HepG2 (cell line): ENCODE results near the gene DOK5. TPM values are rescaled to one million over a fixed set of nuclear protein-coding genes. Genes with fewer than 3 reads are reported as not detected.

Experiments used
- ATAC-seq: fragments of 200-7000 bp; cut with Tn5 transposase; 3 replicates; pipeline ENCODE4 v1.9.1; 2020; ENCODE audit warnings: mild to moderate bottlenecking, moderate library complexity
- BruUV-seq: library from RNA; stranded (reverse); fragments of 400-500 nt; replicated peaks from 2 replicates; lab custom pipeline; 2021; lab: Mats Ljungman, UMichigan
- CTCF ChIA-PET: fragments of 300-600 bp; formaldehyde crosslinking; extraction: SDS; loops from one replicate; lab custom pipeline; 2021; ENCODE audit warnings: low total read pairs, inconsistent platforms, low intra/inter-chr PET ratio; lab: Yijun Ruan, JAX
- POLR2A ChIA-PET: fragments of 350-600 bp; sonication (Branson Sonifier 250); formaldehyde crosslinking; loops from one replicate; lab custom pipeline; 2020; ENCODE audit warnings: antibody characterized with exemption, inconsistent platforms; lab: Yijun Ruan, JAX
- DNase-seq: peaks from one replicate; pipeline ENCODE4 v3.0.0-alpha.2; 2015; ENCODE audit warnings: low spot score
- FAIRE-seq: peaks from 3 replicates; lab custom pipeline; 2011; peaks lifted over from hg19 to GRCh38; lab: Jason Lieb, UNC
- H2AFZ ChIP-seq: one replicate; pipeline ENCODE4 v1.6.1; 2011; ENCODE audit warnings: low read length, inconsistent platforms
- H3K27ac ChIP-seq: fragments of 300-600 bp; 3 replicates; pipeline ENCODE4 v1.8.0; 2011; ENCODE audit warnings: mixed run types, mild to moderate bottlenecking, mixed read lengths, low read length, inconsistent platforms; ENCODE audit not compliant: insufficient read depth; ENCODE audit errors: extremely low read length
- H3K27me3 ChIP-seq, 2 experiments: fragments of 200-600 bp in 1 of 2; 2 replicates in 1 of 2; 3 replicates in 1 of 2; pipeline versions ENCODE4 v1.6.0 to v1.8.0; 2011; ENCODE audit warnings: low read length in 2 of 2, mild to moderate bottlenecking in 2 of 2, moderate library complexity in 2 of 2, inconsistent platforms in 1 of 2; ENCODE audit not compliant: insufficient read depth in 2 of 2, control insufficient read depth in 1 of 2
- H3K36me3 ChIP-seq, 2 experiments: fragments of 200-600 bp in 1 of 2; replicated peaks in 1 of 2; 2 replicates in 1 of 2; 3 replicates in 1 of 2; pipeline versions ENCODE4 v1.5.1 to v1.8.0; 2011; ENCODE audit warnings: low read length in 2 of 2, inconsistent platforms in 1 of 2; ENCODE audit not compliant: insufficient read depth in 2 of 2, control insufficient read depth in 1 of 2
- H3K4me1 ChIP-seq: 2 replicates; pipeline ENCODE4 v1.5.1; 2012; ENCODE audit warnings: low read length, inconsistent platforms; ENCODE audit not compliant: insufficient read depth
- H3K4me2 ChIP-seq: 2 replicates; pipeline ENCODE4 v1.6.0; 2011; ENCODE audit warnings: low read depth, low read length, inconsistent platforms
- H3K4me3 ChIP-seq, 3 experiments: fragments of 200-600 bp in 1 of 3; sonication (generic), shearing (Covaris generic) in 1 of 3; replicated peaks in 1 of 3; 2 replicates each; pipeline ENCODE4 v1.5.1; 2011 to 2016; ENCODE audit warnings: low read length in 3 of 3, inconsistent platforms in 2 of 3, low read depth in 2 of 3, mild to moderate bottlenecking in 2 of 3, control low read depth in 1 of 3, mixed read lengths in 1 of 3; ENCODE audit not compliant: insufficient read depth in 1 of 3
- H3K79me2 ChIP-seq: one replicate; pipeline ENCODE4 v1.6.1; 2011; ENCODE audit warnings: low read length, inconsistent platforms; ENCODE audit not compliant: insufficient read depth
- H3K9ac ChIP-seq: 2 replicates; pipeline ENCODE4 v1.6.0; 2011; ENCODE audit warnings: mild to moderate bottlenecking, low read depth, low read length, inconsistent platforms; ENCODE audit not compliant: insufficient read depth
- H3K9me3 ChIP-seq: 2 replicates; pipeline ENCODE4 v1.5.1; 2012; ENCODE audit warnings: mild to moderate bottlenecking, low read length
- H4K20me1 ChIP-seq: 2 replicates; pipeline ENCODE4 v1.6.0; 2011; ENCODE audit warnings: inconsistent platforms, mild to moderate bottlenecking, low read length, moderate library complexity; ENCODE audit not compliant: insufficient read depth
- ATM ChIP-seq: fragments of 450-650 bp; IDR thresholded peaks from 2 replicates; pipeline ENCODE4 v1.7.1; 2017; ENCODE audit warnings: mild to moderate bottlenecking, borderline replicate concordance
- CENPX ChIP-seq: sonication (generic); formaldehyde crosslinking; IDR thresholded peaks from 2 replicates; pipeline ENCODE4 v1.9.0; 2021; ENCODE audit warnings: mild to moderate bottlenecking, missing genetic modification reagents, moderate library complexity
- MTA3 ChIP-seq: sonication (generic); formaldehyde crosslinking; IDR thresholded peaks from 2 replicates; pipeline ENCODE4 v1.4.0; 2020; ENCODE audit warnings: missing genetic modification reagents
- SUZ12 ChIP-seq: fragments of 150-350 bp; IDR thresholded peaks from 2 replicates; pipeline ENCODE4 v1.6.1; 2014; ENCODE audit warnings: low read depth, low read length
- TBP ChIP-seq: sonication (generic); formaldehyde crosslinking; IDR thresholded peaks from 2 replicates; pipeline ENCODE4 v1.5.0; 2020; ENCODE audit warnings: missing genetic modification reagents
- TEAD3 ChIP-seq: optimal IDR thresholded peaks from 2 replicates; pipeline ENCODE3; 2016; ENCODE audit warnings: borderline replicate concordance
- ZIK1 ChIP-seq: sonication (generic); formaldehyde crosslinking; IDR thresholded peaks from 2 replicates; pipeline ENCODE4 v1.5.0; 2020; ENCODE audit warnings: mild to moderate bottlenecking, low read depth, missing genetic modification reagents, borderline replicate concordance
- ZNF251 ChIP-seq: sonication (generic); formaldehyde crosslinking; IDR thresholded peaks from 2 replicates; pipeline ENCODE4 v1.9.0; 2021; ENCODE audit warnings: mild to moderate bottlenecking, missing genetic modification reagents
- ZNF354B ChIP-seq: sonication (generic); formaldehyde crosslinking; IDR thresholded peaks from 2 replicates; pipeline ENCODE4 v1.8.0; 2022; ENCODE audit warnings: mild to moderate bottlenecking, missing genetic modification reagents
- ZNF615 ChIP-seq: sonication (generic); formaldehyde crosslinking; IDR thresholded peaks from 2 replicates; pipeline ENCODE4 v1.5.0; 2020; ENCODE audit warnings: mild to moderate bottlenecking, missing genetic modification reagents, borderline replicate concordance
- ZNF709 ChIP-seq: sonication (generic); formaldehyde crosslinking; IDR thresholded peaks from 2 replicates; pipeline ENCODE4 v1.5.0; 2020; ENCODE audit warnings: mild to moderate bottlenecking, missing genetic modification reagents
- ZNF747 ChIP-seq: sonication (generic); formaldehyde crosslinking; IDR thresholded peaks from 2 replicates; pipeline ENCODE4 v1.8.1; 2023; ENCODE audit warnings: missing genetic modification reagents, mild to moderate bottlenecking, borderline replicate concordance
- in situ Hi-C: cut with HindIII; loops from 2 replicates; pipeline ENCODE4 v1.10.0; 2017; ENCODE audit warnings: low pct_unique_long_range_greater_than_20kb; ENCODE audit not compliant: extremely low pct_ligation_motif_present
- intact Hi-C: fragments of 100-400 bp; cut with micrococcal nuclease; formaldehyde crosslinking; loops from one replicate; pipeline ENCODE4 v1.10.0; 2022; ENCODE audit not compliant: unreplicated experiment
- polyA plus RNA-seq, 8 experiments: library from polyadenylated mRNA; depleted of rRNA in 3 of 8; stranded (reverse) in 7 of 8; unstranded in 1 of 8; fragments of >200 nt; fragmentation: Illumina TruSeq in 4 of 8; extraction: Trizol in 4 of 8; gene quantifications; 2 replicates each; pipeline versions ENCODE4 v1.2.1 to v1.2.3, GENCODE V29; 2011 to 2016; ENCODE audit warnings: low read depth in 4 of 8, missing spikeins in 1 of 8, mixed read lengths in 1 of 8; ENCODE audit not compliant: insufficient read depth in 1 of 8
- total RNA-seq, 5 experiments: library from RNA; depleted of rRNA; stranded (reverse); fragments of >200 nt; fragmentation: Illumina TruSeq; extraction: Trizol; gene quantifications; 2 replicates each; pipeline ENCODE4 v1.2.3, GENCODE V29; 2016; ENCODE audit warnings: low read depth in 1 of 5
- TF ChIP-seq, protein P1 (sequence below): sonication (generic); formaldehyde crosslinking; IDR thresholded peaks from 2 replicates; pipeline ENCODE4 v1.8.1; 2023; ENCODE audit warnings: mild to moderate bottlenecking, missing genetic modification reagents, borderline replicate concordance
- TF ChIP-seq, protein P2 (sequence below): sonication (generic); formaldehyde crosslinking; IDR thresholded peaks from 2 replicates; pipeline ENCODE4 v1.5.1; 2020; ENCODE audit warnings: mild to moderate bottlenecking, missing genetic modification reagents, borderline replicate concordance
- TF ChIP-seq, protein P3 (sequence below): sonication (generic); formaldehyde crosslinking; IDR thresholded peaks from 2 replicates; pipeline ENCODE4 v1.4.0; 2020; ENCODE audit warnings: missing genetic modification reagents
- TF ChIP-seq, protein P4 (sequence below): sonication (generic); formaldehyde crosslinking; IDR thresholded peaks from 2 replicates; pipeline ENCODE4 v1.4.0; 2020; ENCODE audit warnings: missing genetic modification reagents, borderline replicate concordance

The DOK5 gene
- total and polyA plus RNA-seq, 2 of the 13 experiments (the other 11 are each of a cell fraction or from before 2014, with no cell fraction given): not detected

DNA sequence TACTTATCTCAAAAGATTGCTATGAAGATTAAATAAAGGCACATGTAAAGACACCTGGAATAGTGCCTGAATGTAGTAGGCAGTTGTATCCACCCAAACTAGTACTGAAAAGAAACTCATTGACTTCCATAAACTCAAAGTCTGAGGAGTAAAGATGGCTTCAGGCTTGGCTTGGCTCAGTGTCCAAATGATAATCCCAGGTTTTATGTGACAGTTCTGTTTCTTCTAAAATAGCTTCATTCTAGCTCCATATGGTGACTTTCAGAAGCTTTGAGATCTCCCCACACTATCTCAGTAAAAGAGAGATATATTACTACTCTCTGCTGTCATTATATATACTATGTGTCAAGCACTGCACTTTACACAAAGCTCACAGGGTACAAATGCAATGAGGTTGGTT, 121.3 kb downstream of the DOK5 start:
- ATAC-seq: no peak
- no peak overlapping the region for H2AFZ ChIP-seq
- no peaks in the 10 kb centered on the region for H3K36me3 ChIP-seq
- no peaks in the 10 kb centered on the region for H3K27me3 ChIP-seq
- ChIA-PET CTCF (no interaction called here), POLR2A (no interaction called here)
- H3K4me3 ChIP-seq: no peak overlapping the region
- H3K4me1 ChIP-seq: no peaks in the 10 kb centered on the region
- no peaks in the 10 kb centered on the region for H4K20me1 ChIP-seq
- no peak overlapping the region for H3K9ac ChIP-seq
- BruUV-seq: no TSS peak
- FAIRE-seq: no peak
- in situ Hi-C loops: no loop called here
- no peak overlapping the region for H3K4me2 ChIP-seq
- H3K9me3 ChIP-seq: peaks cover 15% of the 10 kb centered on the region
- H3K79me2 ChIP-seq: no peaks in the 10 kb centered on the region
- DNase-seq: no peak
- no peak overlapping the region for H3K27ac ChIP-seq
- intact Hi-C loops: no loop called here
- TF ChIP-seq, protein P1, sequence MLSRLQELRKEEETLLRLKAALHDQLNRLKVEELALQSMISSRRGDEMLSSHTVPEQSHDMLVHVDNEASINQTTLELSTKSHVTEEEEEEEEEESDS (CRISPR knock-in tag): no peak
- no peak for TF ChIP-seq ZNF251 (CRISPR knock-in tag)
- no peak for TF ChIP-seq MTA3 (CRISPR knock-in tag)
- no peak for TF ChIP-seq ZNF354B
- TF ChIP-seq, protein P2, sequence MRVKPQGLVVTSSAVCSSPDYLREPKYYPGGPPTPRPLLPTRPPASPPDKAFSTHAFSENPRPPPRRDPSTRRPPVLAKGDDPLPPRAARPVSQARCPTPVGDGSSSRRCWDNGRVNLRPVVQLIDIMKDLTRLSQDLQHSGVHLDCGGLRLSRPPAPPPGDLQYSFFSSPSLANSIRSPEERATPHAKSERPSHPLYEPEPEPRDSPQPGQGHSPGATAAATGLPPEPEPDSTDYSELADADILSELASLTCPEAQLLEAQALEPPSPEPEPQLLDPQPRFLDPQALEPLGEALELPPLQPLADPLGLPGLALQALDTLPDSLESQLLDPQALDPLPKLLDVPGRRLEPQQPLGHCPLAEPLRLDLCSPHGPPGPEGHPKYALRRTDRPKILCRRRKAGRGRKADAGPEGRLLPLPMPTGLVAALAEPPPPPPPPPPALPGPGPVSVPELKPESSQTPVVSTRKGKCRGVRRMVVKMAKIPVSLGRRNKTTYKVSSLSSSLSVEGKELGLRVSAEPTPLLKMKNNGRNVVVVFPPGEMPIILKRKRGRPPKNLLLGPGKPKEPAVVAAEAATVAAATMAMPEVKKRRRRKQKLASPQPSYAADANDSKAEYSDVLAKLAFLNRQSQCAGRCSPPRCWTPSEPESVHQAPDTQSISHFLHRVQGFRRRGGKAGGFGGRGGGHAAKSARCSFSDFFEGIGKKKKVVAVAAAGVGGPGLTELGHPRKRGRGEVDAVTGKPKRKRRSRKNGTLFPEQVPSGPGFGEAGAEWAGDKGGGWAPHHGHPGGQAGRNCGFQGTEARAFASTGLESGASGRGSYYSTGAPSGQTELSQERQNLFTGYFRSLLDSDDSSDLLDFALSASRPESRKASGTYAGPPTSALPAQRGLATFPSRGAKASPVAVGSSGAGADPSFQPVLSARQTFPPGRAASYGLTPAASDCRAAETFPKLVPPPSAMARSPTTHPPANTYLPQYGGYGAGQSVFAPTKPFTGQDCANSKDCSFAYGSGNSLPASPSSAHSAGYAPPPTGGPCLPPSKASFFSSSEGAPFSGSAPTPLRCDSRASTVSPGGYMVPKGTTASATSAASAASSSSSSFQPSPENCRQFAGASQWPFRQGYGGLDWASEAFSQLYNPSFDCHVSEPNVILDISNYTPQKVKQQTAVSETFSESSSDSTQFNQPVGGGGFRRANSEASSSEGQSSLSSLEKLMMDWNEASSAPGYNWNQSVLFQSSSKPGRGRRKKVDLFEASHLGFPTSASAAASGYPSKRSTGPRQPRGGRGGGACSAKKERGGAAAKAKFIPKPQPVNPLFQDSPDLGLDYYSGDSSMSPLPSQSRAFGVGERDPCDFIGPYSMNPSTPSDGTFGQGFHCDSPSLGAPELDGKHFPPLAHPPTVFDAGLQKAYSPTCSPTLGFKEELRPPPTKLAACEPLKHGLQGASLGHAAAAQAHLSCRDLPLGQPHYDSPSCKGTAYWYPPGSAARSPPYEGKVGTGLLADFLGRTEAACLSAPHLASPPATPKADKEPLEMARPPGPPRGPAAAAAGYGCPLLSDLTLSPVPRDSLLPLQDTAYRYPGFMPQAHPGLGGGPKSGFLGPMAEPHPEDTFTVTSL (CRISPR knock-in tag): no peak
- no peak for TF ChIP-seq ZNF747 (CRISPR knock-in tag)
- TF ChIP-seq TEAD3: no peak
- TF ChIP-seq ZNF709: no peak
- no peak for TF ChIP-seq ZIK1 (CRISPR knock-in tag)
- TF ChIP-seq TBP (CRISPR knock-in tag): no peak
- TF ChIP-seq CENPX (CRISPR knock-in tag): no peak
- no peak for TF ChIP-seq SUZ12
- no peak for TF ChIP-seq ZNF615 (CRISPR knock-in tag)
- TF ChIP-seq, protein P3, sequence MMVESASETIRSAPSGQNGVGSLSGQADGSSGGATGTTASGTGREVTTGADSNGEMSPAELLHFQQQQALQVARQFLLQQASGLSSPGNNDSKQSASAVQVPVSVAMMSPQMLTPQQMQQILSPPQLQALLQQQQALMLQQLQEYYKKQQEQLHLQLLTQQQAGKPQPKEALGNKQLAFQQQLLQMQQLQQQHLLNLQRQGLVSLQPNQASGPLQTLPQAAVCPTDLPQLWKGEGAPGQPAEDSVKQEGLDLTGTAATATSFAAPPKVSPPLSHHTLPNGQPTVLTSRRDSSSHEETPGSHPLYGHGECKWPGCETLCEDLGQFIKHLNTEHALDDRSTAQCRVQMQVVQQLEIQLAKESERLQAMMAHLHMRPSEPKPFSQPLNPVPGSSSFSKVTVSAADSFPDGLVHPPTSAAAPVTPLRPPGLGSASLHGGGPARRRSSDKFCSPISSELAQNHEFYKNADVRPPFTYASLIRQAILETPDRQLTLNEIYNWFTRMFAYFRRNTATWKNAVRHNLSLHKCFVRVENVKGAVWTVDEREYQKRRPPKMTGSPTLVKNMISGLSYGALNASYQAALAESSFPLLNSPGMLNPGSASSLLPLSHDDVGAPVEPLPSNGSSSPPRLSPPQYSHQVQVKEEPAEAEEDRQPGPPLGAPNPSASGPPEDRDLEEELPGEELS (CRISPR knock-in tag): no peak
- TF ChIP-seq ATM: no peak
- TF ChIP-seq, protein P4, sequence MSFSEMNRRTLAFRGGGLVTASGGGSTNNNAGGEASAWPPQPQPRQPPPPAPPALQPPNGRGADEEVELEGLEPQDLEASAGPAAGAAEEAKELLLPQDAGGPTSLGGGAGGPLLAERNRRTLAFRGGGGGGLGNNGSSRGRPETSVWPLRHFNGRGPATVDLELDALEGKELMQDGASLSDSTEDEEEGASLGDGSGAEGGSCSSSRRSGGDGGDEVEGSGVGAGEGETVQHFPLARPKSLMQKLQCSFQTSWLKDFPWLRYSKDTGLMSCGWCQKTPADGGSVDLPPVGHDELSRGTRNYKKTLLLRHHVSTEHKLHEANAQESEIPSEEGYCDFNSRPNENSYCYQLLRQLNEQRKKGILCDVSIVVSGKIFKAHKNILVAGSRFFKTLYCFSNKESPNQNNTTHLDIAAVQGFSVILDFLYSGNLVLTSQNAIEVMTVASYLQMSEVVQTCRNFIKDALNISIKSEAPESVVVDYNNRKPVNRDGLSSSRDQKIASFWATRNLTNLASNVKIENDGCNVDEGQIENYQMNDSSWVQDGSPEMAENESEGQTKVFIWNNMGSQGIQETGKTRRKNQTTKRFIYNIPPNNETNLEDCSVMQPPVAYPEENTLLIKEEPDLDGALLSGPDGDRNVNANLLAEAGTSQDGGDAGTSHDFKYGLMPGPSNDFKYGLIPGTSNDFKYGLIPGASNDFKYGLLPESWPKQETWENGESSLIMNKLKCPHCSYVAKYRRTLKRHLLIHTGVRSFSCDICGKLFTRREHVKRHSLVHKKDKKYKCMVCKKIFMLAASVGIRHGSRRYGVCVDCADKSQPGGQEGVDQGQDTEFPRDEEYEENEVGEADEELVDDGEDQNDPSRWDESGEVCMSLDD (CRISPR knock-in tag): no peak
